Neural cell (in vitro differentiated cells): ENCODE measurements around the gene MIA2. TPM values are rescaled to one million over a fixed set of nuclear protein-coding genes. Genes with fewer than 3 reads are reported as not detected.
"Not testable (repeated sequence)": the region's sequence is repeated elsewhere in the genome, so short reads cannot be mapped to it uniquely, and the experiment has no call there.

Experiments used
- H2AFZ ChIP-seq: fragments of 200-600, 300-800 bp; sonication (generic), shearing (Covaris generic); 2 replicates; pipeline ENCODE4 v1.6.0; 2014; ENCODE audit warnings: low read depth, mild to moderate bottlenecking, antibody characterized with exemption, low read length, moderate library complexity
- H3F3A ChIP-seq: fragments of 200-600 bp; shearing (Covaris generic); 2 replicates; pipeline ENCODE4 v1.6.1; 2016; ENCODE audit warnings: mild to moderate bottlenecking, moderate library complexity, mixed read lengths, antibody characterized with exemption, low read length; ENCODE audit not compliant: insufficient read depth, poor library complexity, severe bottlenecking
- H3K27ac ChIP-seq: fragments of 200-600, 300-800 bp; sonication (generic), shearing (Covaris generic); 2 replicates; pipeline ENCODE4 v1.5.1; 2014; ENCODE audit warnings: mild to moderate bottlenecking, low read length, moderate library complexity
- H3K27me3 ChIP-seq: fragments of 300-800, 200-600 bp; sonication (generic), shearing (Covaris generic); 2 replicates; pipeline ENCODE4 v1.6.0; 2014; ENCODE audit warnings: mild to moderate bottlenecking, low read depth, low read length, moderate library complexity; ENCODE audit not compliant: insufficient read depth
- H3K36me3 ChIP-seq: fragments of 300-800, 200-600 bp; sonication (generic), shearing (Covaris generic); 2 replicates; pipeline ENCODE4 v1.5.1; 2014; ENCODE audit warnings: mild to moderate bottlenecking, antibody characterized with exemption, low read length, moderate library complexity; ENCODE audit not compliant: insufficient read depth
- H3K4me2 ChIP-seq: fragments of 300-800, 200-600 bp; sonication (generic), shearing (Covaris generic); 2 replicates; pipeline ENCODE4 v1.6.0; 2014; ENCODE audit warnings: mild to moderate bottlenecking, low read length
- H3K4me3 ChIP-seq: fragments of 300-800, 200-600 bp; sonication (generic), shearing (Covaris generic); 2 replicates; pipeline ENCODE4 v1.5.1; 2014; ENCODE audit warnings: mild to moderate bottlenecking, low read length, moderate library complexity
- H3K79me2 ChIP-seq: fragments of 200-600 bp; shearing (Covaris generic); replicated peaks from 2 replicates; pipeline ENCODE4 v1.6.0; 2014; ENCODE audit warnings: mild to moderate bottlenecking, low read length, moderate library complexity; ENCODE audit not compliant: insufficient read depth
- H3K9ac ChIP-seq: fragments of 300-800, 200-600 bp; sonication (generic), shearing (Covaris generic); 2 replicates; pipeline ENCODE4 v1.6.1; 2016; ENCODE audit warnings: mild to moderate bottlenecking, low read length, mixed read lengths
- H3K9me2 ChIP-seq: fragments of 200-600 bp; shearing (Covaris generic); 2 replicates; pipeline ENCODE4 v1.6.1; 2016; ENCODE audit warnings: mild to moderate bottlenecking, low read length, mixed read lengths; ENCODE audit not compliant: insufficient read depth
- H3K9me3 ChIP-seq: fragments of 200-600, 300-800 bp; sonication (generic), shearing (Covaris generic); 2 replicates; pipeline ENCODE4 v1.6.1; 2016; ENCODE audit warnings: mild to moderate bottlenecking, mixed run types, low read length, moderate library complexity, mixed read lengths
- H4K20me1 ChIP-seq: fragments of 200-600 bp; shearing (Covaris generic); 2 replicates; pipeline ENCODE4 v1.6.1; 2016; ENCODE audit warnings: mild to moderate bottlenecking, mixed run types; ENCODE audit not compliant: insufficient read depth
- EP300 ChIP-seq: fragments of 450-650 bp; conservative IDR thresholded peaks from 2 replicates; pipeline ENCODE4 v1.6.1; 2014; ENCODE audit warnings: antibody characterized with exemption, mild to moderate bottlenecking, moderate library complexity; ENCODE audit not compliant: poor library complexity, severe bottlenecking
- EZH2 ChIP-seq: fragments of 200-600, 300-800 bp; shearing (Covaris generic), sonication (generic); IDR thresholded peaks from 2 replicates; pipeline ENCODE4 v1.6.1; 2014; ENCODE audit warnings: antibody characterized with exemption, low read length, borderline replicate concordance, mild to moderate bottlenecking; ENCODE audit not compliant: insufficient read depth, poor library complexity, severe bottlenecking
- MXI1 ChIP-seq: fragments of 450-650 bp; conservative IDR thresholded peaks from 2 replicates; pipeline ENCODE4 v1.6.1; 2014; ENCODE audit warnings: antibody characterized with exemption, mild to moderate bottlenecking; ENCODE audit not compliant: poor library complexity, severe bottlenecking
- POLR2AphosphoS5 ChIP-seq: IDR thresholded peaks from 2 replicates; pipeline ENCODE4 v1.6.1; 2012
- RAD21 ChIP-seq: fragments of 450-650 bp; conservative IDR thresholded peaks from 2 replicates; pipeline ENCODE4 v1.6.1; 2014; ENCODE audit warnings: antibody characterized with exemption, mild to moderate bottlenecking, moderate library complexity
- SMC3 ChIP-seq: fragments of 450-650 bp; conservative IDR thresholded peaks from 2 replicates; pipeline ENCODE4 v1.6.1; 2014; ENCODE audit warnings: antibody characterized with exemption, mild to moderate bottlenecking, moderate library complexity; ENCODE audit not compliant: poor library complexity
- TAF1 ChIP-seq: IDR thresholded peaks from 2 replicates; pipeline ENCODE4 v1.6.1; 2012; ENCODE audit warnings: low read depth
- polyA plus RNA-seq: library from polyadenylated mRNA; depleted of rRNA; stranded (reverse); fragments of >200 nt; gene quantifications from 2 replicates; pipeline ENCODE4 v1.2.3, GENCODE V29; 2014
- TF ChIP-seq, protein P1 (sequence below): IDR thresholded peaks from 2 replicates; pipeline ENCODE4 v1.6.1; 2012; ENCODE audit warnings: borderline replicate concordance
- TF ChIP-seq, protein P2 (sequence below): fragments of 450-650 bp; IDR thresholded peaks from 2 replicates; pipeline ENCODE4 v1.5.1; 2014; ENCODE audit warnings: antibody characterized with exemption, mild to moderate bottlenecking, moderate library complexity; ENCODE audit not compliant: poor library complexity, severe bottlenecking

MIA2 gene
- polyA plus RNA-seq, 1 donor from 2014 or later, result 17.7 TPM

DNA sequence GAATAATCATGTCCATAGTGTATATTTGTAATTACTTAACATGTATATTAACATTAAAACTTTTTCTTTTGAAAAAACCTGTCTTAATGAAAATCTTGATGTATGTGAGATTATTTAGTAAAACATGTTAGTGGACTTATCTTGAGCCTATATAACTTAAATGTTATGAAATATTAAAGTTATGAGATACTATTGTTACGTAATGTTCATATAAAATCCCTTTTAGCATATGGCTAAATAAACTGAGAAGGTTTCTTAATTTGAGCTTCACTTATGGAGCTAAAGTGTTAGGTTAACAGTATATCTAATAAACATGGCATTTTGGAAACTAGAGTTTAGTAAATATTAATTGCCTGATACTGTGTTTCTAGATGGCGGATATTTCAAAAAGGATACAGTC is 59.9 kb downstream of the MIA2 start:
- Histone ChIP-seq H3K27ac (no peak overlapping the region), H3K9me3 (no peaks in the 10 kb centered on the region), H3F3A (no peaks in the 10 kb centered on the region), H3K4me2 (no peak overlapping the region), H3K79me2 (no peaks in the 10 kb centered on the region), H3K9ac (no peak overlapping the region), H3K36me3 (peaks cover 6% of the 10 kb centered on the region), H2AFZ (no peak overlapping the region), H4K20me1 (no peaks in the 10 kb centered on the region), H3K27me3 (no peaks in the 10 kb centered on the region), H3K4me3 (no peak overlapping the region), H3K9me2 (no peaks in the 10 kb centered on the region)
- no peak for TF ChIP-seq MXI1

DNA sequence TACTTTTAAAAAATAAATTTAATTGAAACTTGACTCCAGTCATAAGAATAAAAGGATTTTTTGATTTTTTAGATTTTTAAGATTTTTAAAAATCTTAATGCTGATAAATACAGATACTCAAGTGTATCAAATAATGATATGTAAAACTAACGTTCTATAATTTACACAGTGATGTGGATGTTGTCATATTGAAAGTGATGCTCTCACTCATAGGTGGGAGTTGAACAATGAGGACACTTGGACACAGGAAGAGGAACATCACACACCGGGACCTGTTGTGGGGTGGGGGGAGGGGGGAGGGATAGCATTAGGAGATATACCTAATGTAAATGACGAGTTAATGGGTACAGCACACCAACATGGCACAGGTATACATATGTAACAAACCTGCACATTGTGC is 66.7 kb downstream of the MIA2 start:
- H3K9me3 ChIP-seq, H2AFZ ChIP-seq, H3K27me3 ChIP-seq, H3K9ac ChIP-seq, H3F3A ChIP-seq, H4K20me1 ChIP-seq, H3K4me2 ChIP-seq, H3K4me3 ChIP-seq, H3K36me3 ChIP-seq, H3K27ac ChIP-seq, H3K9me2 ChIP-seq, H3K79me2 ChIP-seq: not testable (repeated sequence)

GRCh38 chr14:39302124-39302810 is 68.6 kb downstream of the MIA2 start:
- Histone ChIP-seq H3K36me3 (no peaks in the 10 kb centered on the region), H3K4me3 (no peak overlapping the region), H3F3A (no peaks in the 10 kb centered on the region), H3K4me2 (no peak overlapping the region), H3K27ac (no peak overlapping the region), H3K27me3 (no peaks in the 10 kb centered on the region), H3K9me3 (no peaks in the 10 kb centered on the region), H4K20me1 (no peaks in the 10 kb centered on the region), H3K9me2 (no peaks in the 10 kb centered on the region), H3K9ac (no peak overlapping the region), H3K79me2 (no peaks in the 10 kb centered on the region), H2AFZ (no peak overlapping the region)
- TF ChIP-seq SMC3, result no peak
- no peak for TF ChIP-seq EP300
- no peak for TF ChIP-seq RAD21
- no peak for TF ChIP-seq MXI1
- TF ChIP-seq POLR2AphosphoS5, result no peak
- TF ChIP-seq, protein P1, sequence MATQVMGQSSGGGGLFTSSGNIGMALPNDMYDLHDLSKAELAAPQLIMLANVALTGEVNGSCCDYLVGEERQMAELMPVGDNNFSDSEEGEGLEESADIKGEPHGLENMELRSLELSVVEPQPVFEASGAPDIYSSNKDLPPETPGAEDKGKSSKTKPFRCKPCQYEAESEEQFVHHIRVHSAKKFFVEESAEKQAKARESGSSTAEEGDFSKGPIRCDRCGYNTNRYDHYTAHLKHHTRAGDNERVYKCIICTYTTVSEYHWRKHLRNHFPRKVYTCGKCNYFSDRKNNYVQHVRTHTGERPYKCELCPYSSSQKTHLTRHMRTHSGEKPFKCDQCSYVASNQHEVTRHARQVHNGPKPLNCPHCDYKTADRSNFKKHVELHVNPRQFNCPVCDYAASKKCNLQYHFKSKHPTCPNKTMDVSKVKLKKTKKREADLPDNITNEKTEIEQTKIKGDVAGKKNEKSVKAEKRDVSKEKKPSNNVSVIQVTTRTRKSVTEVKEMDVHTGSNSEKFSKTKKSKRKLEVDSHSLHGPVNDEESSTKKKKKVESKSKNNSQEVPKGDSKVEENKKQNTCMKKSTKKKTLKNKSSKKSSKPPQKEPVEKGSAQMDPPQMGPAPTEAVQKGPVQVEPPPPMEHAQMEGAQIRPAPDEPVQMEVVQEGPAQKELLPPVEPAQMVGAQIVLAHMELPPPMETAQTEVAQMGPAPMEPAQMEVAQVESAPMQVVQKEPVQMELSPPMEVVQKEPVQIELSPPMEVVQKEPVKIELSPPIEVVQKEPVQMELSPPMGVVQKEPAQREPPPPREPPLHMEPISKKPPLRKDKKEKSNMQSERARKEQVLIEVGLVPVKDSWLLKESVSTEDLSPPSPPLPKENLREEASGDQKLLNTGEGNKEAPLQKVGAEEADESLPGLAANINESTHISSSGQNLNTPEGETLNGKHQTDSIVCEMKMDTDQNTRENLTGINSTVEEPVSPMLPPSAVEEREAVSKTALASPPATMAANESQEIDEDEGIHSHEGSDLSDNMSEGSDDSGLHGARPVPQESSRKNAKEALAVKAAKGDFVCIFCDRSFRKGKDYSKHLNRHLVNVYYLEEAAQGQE, result no peak
- no peak for TF ChIP-seq TAF1
- no peak for TF ChIP-seq EZH2
- TF ChIP-seq, protein P2, sequence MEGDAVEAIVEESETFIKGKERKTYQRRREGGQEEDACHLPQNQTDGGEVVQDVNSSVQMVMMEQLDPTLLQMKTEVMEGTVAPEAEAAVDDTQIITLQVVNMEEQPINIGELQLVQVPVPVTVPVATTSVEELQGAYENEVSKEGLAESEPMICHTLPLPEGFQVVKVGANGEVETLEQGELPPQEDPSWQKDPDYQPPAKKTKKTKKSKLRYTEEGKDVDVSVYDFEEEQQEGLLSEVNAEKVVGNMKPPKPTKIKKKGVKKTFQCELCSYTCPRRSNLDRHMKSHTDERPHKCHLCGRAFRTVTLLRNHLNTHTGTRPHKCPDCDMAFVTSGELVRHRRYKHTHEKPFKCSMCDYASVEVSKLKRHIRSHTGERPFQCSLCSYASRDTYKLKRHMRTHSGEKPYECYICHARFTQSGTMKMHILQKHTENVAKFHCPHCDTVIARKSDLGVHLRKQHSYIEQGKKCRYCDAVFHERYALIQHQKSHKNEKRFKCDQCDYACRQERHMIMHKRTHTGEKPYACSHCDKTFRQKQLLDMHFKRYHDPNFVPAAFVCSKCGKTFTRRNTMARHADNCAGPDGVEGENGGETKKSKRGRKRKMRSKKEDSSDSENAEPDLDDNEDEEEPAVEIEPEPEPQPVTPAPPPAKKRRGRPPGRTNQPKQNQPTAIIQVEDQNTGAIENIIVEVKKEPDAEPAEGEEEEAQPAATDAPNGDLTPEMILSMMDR, result no peak
